K562 (cell line): ENCODE results near the gene FTH1. TPM values are rescaled to one million over a fixed set of nuclear protein-coding genes. Genes with fewer than 3 reads are reported as not detected.

Source experiments
- ARID1B ChIP-seq: fragments of 450-650 bp; IDR thresholded peaks from 2 replicates; pipeline ENCODE4 v1.6.1; 2016; ENCODE audit warnings: antibody characterized with exemption, mild to moderate bottlenecking, inconsistent platforms
- CC2D1A ChIP-seq: fragments of 450-650 bp; IDR thresholded peaks from 2 replicates; pipeline ENCODE4 v1.6.1; 2017; ENCODE audit warnings: mild to moderate bottlenecking
- CHD1 ChIP-seq: fragments of 200-600 bp; sonication (generic); IDR thresholded peaks from one replicate; pipeline ENCODE4 v1.6.1; 2012; ENCODE audit warnings: mild to moderate bottlenecking, moderate library complexity, low read length, inconsistent platforms
- GATAD2B ChIP-seq: fragments of 450-650 bp; IDR thresholded peaks from 2 replicates; pipeline ENCODE4 v1.6.1; 2017; ENCODE audit warnings: mild to moderate bottlenecking, borderline replicate concordance
- HNRNPLL ChIP-seq: fragments of 200-400 bp; formaldehyde crosslinking; IDR thresholded peaks from 2 replicates; pipeline ENCODE4 v1.6.1; 2017; ENCODE audit warnings: low read length, low read depth, mild to moderate bottlenecking; ENCODE audit not compliant: poor library complexity, severe bottlenecking
- IFI16 ChIP-seq: fragments of 250-450 bp; sonication (Bioruptor Pico); IDR thresholded peaks from 2 replicates; pipeline ENCODE4 v2.1.2; 2022; ENCODE audit warnings: mild to moderate bottlenecking, inconsistent platforms
- KAT8 ChIP-seq: fragments of 450-650 bp; IDR thresholded peaks from 2 replicates; pipeline ENCODE4 v1.6.1; 2016; ENCODE audit warnings: low read depth, mild to moderate bottlenecking
- KDM1A ChIP-seq, 2 experiments: fragments of 450-650 bp; IDR thresholded peaks; 2 replicates each; pipeline ENCODE4 v1.6.1; 2016; ENCODE audit warnings: mild to moderate bottlenecking in 2 of 2
- MAFF ChIP-seq: IDR thresholded peaks from 2 replicates; pipeline ENCODE4 v1.6.1; 2012; ENCODE audit warnings: low read length, improper control_type of control experiment
- PTRF ChIP-seq: fragments of 450-650 bp; IDR thresholded peaks from 2 replicates; pipeline ENCODE4 v1.6.1; 2016; ENCODE audit warnings: mild to moderate bottlenecking, missing genetic modification characterization, missing compliant biosample characterization
- RBM25 ChIP-seq: fragments of 200-400 bp; formaldehyde crosslinking; IDR thresholded peaks from 2 replicates; pipeline ENCODE4 v1.6.1; 2018; ENCODE audit warnings: low read length, low read depth, moderate library complexity; ENCODE audit not compliant: severe bottlenecking
- RNF2 ChIP-seq: sonication (generic); IDR thresholded peaks from 2 replicates; pipeline ENCODE4 v1.6.1; 2016
- SOX6 ChIP-seq: fragments of 450-650 bp; IDR thresholded peaks from 2 replicates; pipeline ENCODE4 v1.6.1; 2014; ENCODE audit warnings: mild to moderate bottlenecking
- SRSF9 ChIP-seq: fragments of 200-400 bp; formaldehyde crosslinking; IDR thresholded peaks from 2 replicates; pipeline ENCODE4 v1.6.1; 2017; ENCODE audit warnings: low read depth, low read length, borderline replicate concordance
- TRIM24 ChIP-seq, 2 experiments: fragments of 450-650 bp; IDR thresholded peaks; 2 replicates each; pipeline ENCODE4 v1.6.1; 2016
- ZNF165 ChIP-seq: fragments of 250-450 bp; sonication (Bioruptor Pico); IDR thresholded peaks from 2 replicates; pipeline ENCODE4 v1.4.0; 2020; ENCODE audit warnings: borderline replicate concordance
- ZNF764 ChIP-seq: fragments of 250-450 bp; sonication (Bioruptor Pico); IDR thresholded peaks from 2 replicates; pipeline ENCODE4 v1.4.0; 2020; ENCODE audit warnings: low read depth, mild to moderate bottlenecking, moderate library complexity
- polyA plus RNA-seq, 8 experiments: library from polyadenylated mRNA; depleted of rRNA in 4 of 8; stranded (reverse) in 5 of 8; unstranded in 3 of 8; fragments of >200 nt; fragmentation: Nextera tagmentation in 2 of 8; fragmentation: Illumina TruSeq in 1 of 8; extraction: Ambion mirVana in 2 of 8; extraction: Trizol in 1 of 8; gene quantifications; 2 replicates each; pipeline versions ENCODE4 v1.2.1 to v1.2.3, GENCODE V29; 2011 to 2014; ENCODE audit warnings: inconsistent platforms in 1 of 8, missing spikeins in 1 of 8
- total RNA-seq, 7 experiments: library from RNA; depleted of rRNA in 6 of 7; stranded (reverse); fragments of >200 nt in 6 of 7; fragmentation: Illumina TruSeq in 2 of 7; extraction: Trizol in 2 of 7; gene quantifications; 2 replicates each; pipeline versions ENCODE4 v1.2.1 to v1.2.3, GENCODE V29; 2011 to 2021; ENCODE audit warnings: low replicate concordance in 1 of 7
- TF ChIP-seq, protein P1 (sequence below): fragments of 450-650 bp; formaldehyde crosslinking; IDR thresholded peaks from 2 replicates; pipeline ENCODE4 v1.4.0; 2020; ENCODE audit warnings: mild to moderate bottlenecking, moderate library complexity
- TF ChIP-seq, protein P2 (sequence below): sonication (generic); formaldehyde crosslinking; IDR thresholded peaks from 2 replicates; pipeline ENCODE4 v1.8.0; 2022; ENCODE audit warnings: mild to moderate bottlenecking, missing genetic modification reagents
- TF ChIP-seq, protein P3 (sequence below): conservative IDR thresholded peaks from 2 replicates; pipeline ENCODE4 v1.6.1; 2011; ENCODE audit warnings: low read depth, mild to moderate bottlenecking, low read length; ENCODE audit not compliant: control insufficient read depth
- TF ChIP-seq, protein P4 (sequence below): fragments of 450-650 bp; formaldehyde crosslinking; IDR thresholded peaks from 2 replicates; pipeline ENCODE4 v1.4.0; 2022; ENCODE audit warnings: mild to moderate bottlenecking, moderate library complexity
- TF ChIP-seq, protein P5 (sequence below): fragments of 250-450 bp; sonication (Bioruptor Pico); IDR thresholded peaks from 2 replicates; pipeline ENCODE4 v1.8.0; 2022; ENCODE audit warnings: inconsistent platforms

The FTH1 gene
- total and polyA plus RNA-seq, 9 of the 15 experiments (the other 6 are each of a cell fraction or from before 2014, with no cell fraction given), result 370 to 3,146 (median 802) TPM

DNA sequence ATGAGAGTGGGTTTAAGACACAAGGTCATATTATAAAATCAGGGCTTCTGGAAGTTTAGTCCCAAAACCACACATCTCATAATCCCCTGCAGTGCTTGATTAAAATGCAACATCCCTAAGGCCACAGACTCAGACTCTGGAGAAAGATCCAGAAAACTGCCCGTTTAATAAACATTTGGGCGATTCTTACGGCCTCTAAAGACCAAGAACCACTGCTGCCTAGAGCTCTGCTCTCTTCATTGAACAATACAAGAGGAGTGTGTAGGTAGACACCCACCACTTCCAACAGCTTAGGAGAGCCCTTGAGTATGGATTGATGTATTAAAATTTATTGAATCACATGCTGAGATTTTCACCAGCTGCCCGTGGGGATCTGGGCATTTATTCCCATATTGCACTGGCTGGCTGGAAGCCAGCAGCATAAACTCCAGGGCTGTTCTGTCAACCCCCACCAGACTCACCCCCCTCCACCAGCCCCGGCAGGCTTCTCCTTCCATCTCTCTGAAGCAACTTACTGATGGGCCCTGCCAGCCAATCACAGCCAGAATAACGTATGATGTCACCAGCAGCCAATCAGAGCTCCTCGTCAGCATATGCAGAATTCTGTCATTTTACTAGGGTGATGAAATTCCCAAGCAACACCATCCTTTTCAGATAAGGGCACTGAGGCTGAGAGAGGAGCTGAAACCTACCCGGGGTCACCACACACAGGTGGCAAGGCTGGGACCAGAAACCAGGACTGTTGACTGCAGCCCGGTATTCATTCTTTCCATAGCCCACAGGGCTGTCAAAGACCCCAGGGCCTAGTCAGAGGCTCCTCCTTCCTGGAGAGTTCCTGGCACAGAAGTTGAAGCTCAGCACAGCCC, 18.0 kb downstream of the FTH1 start (continued):
- TF ChIP-seq CHD1 (no peak), SOX6 (peak; percentile 64; the same call in 1 of the 2 replicates), RNF2 (peak; percentile 61; the same call in 1 of the 2 replicates), IFI16 (no peak), PTRF (tag) (no peak), RBM25 (peak; percentile 49), ZNF764 (CRISPR knock-in tag) (no peak), SRSF9 (no peak), ARID1B (peak; percentile 78), GATAD2B (no peak), CC2D1A (no peak), MAFF (peak; percentile 7; the same call in 1 of the 2 replicates), HNRNPLL (no peak), ZNF165 (CRISPR knock-in tag) (no peak), KAT8 (no peak), KDM1A (IDR thresholded peaks at IDR 0.05) (0 out of 4 replicates have a peak, but pooled peaks of 1 of the 2 experiments have one; percentile 11), TRIM24 (IDR thresholded peaks at IDR 0.05) (peak; percentile 84 to 94)
- TF ChIP-seq, protein P1, sequence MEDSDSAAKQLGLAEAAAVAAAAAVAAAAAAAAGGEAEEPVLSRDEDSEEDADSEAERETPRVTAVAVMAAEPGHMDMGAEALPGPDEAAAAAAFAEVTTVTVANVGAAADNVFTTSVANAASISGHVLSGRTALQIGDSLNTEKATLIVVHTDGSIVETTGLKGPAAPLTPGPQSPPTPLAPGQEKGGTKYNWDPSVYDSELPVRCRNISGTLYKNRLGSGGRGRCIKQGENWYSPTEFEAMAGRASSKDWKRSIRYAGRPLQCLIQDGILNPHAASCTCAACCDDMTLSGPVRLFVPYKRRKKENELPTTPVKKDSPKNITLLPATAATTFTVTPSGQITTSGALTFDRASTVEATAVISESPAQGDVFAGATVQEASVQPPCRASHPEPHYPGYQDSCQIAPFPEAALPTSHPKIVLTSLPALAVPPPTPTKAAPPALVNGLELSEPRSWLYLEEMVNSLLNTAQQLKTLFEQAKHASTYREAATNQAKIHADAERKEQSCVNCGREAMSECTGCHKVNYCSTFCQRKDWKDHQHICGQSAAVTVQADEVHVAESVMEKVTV (CRISPR knock-in tag), result peak; percentile 32; the same call in 1 of the 2 replicates
- TF ChIP-seq, protein P2, sequence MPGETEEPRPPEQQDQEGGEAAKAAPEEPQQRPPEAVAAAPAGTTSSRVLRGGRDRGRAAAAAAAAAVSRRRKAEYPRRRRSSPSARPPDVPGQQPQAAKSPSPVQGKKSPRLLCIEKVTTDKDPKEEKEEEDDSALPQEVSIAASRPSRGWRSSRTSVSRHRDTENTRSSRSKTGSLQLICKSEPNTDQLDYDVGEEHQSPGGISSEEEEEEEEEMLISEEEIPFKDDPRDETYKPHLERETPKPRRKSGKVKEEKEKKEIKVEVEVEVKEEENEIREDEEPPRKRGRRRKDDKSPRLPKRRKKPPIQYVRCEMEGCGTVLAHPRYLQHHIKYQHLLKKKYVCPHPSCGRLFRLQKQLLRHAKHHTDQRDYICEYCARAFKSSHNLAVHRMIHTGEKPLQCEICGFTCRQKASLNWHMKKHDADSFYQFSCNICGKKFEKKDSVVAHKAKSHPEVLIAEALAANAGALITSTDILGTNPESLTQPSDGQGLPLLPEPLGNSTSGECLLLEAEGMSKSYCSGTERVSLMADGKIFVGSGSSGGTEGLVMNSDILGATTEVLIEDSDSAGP (CRISPR knock-in tag), result no peak
- TF ChIP-seq, protein P3, sequence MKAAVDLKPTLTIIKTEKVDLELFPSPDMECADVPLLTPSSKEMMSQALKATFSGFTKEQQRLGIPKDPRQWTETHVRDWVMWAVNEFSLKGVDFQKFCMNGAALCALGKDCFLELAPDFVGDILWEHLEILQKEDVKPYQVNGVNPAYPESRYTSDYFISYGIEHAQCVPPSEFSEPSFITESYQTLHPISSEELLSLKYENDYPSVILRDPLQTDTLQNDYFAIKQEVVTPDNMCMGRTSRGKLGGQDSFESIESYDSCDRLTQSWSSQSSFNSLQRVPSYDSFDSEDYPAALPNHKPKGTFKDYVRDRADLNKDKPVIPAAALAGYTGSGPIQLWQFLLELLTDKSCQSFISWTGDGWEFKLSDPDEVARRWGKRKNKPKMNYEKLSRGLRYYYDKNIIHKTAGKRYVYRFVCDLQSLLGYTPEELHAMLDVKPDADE, result no peak
- TF ChIP-seq, protein P4, sequence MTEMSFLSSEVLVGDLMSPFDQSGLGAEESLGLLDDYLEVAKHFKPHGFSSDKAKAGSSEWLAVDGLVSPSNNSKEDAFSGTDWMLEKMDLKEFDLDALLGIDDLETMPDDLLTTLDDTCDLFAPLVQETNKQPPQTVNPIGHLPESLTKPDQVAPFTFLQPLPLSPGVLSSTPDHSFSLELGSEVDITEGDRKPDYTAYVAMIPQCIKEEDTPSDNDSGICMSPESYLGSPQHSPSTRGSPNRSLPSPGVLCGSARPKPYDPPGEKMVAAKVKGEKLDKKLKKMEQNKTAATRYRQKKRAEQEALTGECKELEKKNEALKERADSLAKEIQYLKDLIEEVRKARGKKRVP (CRISPR knock-in tag), result peak; percentile 99
- TF ChIP-seq, protein P5, sequence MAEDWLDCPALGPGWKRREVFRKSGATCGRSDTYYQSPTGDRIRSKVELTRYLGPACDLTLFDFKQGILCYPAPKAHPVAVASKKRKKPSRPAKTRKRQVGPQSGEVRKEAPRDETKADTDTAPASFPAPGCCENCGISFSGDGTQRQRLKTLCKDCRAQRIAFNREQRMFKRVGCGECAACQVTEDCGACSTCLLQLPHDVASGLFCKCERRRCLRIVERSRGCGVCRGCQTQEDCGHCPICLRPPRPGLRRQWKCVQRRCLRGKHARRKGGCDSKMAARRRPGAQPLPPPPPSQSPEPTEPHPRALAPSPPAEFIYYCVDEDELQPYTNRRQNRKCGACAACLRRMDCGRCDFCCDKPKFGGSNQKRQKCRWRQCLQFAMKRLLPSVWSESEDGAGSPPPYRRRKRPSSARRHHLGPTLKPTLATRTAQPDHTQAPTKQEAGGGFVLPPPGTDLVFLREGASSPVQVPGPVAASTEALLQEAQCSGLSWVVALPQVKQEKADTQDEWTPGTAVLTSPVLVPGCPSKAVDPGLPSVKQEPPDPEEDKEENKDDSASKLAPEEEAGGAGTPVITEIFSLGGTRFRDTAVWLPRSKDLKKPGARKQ (CRISPR knock-in tag), result no peak
